ENCODE results near the gene SPECC1L. TPM values are rescaled to one million over a fixed set of nuclear protein-coding genes. Genes with fewer than 3 reads are reported as not detected.

SPECC1L gene
- total RNA-seq, 4 donors from 2014 or later, result 65.2 to 102 (median 69.2) TPM

GRCh38 chr22:24430431-24431308 lies 160.0 kb downstream of the SPECC1L start:
- no peaks in the 10 kb centered on the region for H3K27me3 ChIP-seq
- no peaks in the 10 kb centered on the region for H3K36me3 ChIP-seq
- H3K4me3 ChIP-seq (replicated peaks in 1 of 3), result no peak overlapping the region
- peaks cover 19 to 46% of the 10 kb centered on the region in 2 donors for H3K4me1 ChIP-seq
- WGBS, 2 donors, result 85 to 88% methylated on average over 8 to 10 of the region's 14 CpGs
- intact Hi-C loops (cut with DNase I), result no loop called here
- H3K9me3 ChIP-seq, result no peaks in the 10 kb centered on the region
- H3K27ac ChIP-seq, result no peak overlapping the region
- TF ChIP-seq CTCF (IDR thresholded peaks at IDR 0.05), result no peak
- no peak for TF ChIP-seq POLR2A (IDR thresholded peaks at IDR 0.05)
- no peak for DNase-seq

DNA sequence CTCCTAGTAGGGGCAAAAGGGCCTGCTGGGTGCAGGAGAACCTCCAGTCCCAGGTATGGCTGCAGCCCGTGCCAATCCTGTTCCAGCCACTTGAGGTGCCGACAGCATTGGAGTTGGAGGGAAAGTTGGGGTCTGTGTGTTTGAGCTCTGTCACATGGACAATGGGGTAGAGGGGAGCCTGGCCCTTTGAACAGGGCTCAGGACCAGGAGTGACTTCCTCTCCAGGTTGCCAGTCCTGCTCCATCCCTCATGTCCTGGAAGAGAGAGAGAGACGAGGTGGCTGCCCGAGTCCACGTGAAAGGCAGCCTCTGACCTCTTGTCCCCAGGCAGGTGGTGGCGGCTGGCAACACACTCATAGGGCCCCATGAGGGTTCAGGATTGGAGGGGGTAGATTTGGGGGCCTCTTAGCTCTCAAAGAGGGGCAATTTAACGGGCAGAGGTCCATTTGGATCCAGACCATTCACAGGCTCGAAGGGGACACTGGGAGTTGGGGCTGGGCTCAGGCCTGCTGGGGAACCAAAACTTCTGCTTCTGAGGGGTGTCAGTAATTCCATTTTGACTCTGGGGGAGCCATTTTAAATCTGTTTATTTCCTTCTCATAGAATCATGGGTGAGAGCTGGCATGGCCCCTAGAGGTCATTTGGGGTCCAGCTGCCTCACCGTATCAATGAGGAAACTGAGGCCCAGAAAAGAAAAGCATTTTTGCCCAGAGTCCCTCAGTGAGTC lies 160.8 kb downstream of the SPECC1L start:
- intact Hi-C loops (cut with DNase I), result no loop called here
- Histone ChIP-seq H3K36me3 (no peaks in the 10 kb centered on the region), H3K27me3 (no peaks in the 10 kb centered on the region), H3K4me1 (peaks cover 19 to 51% of the 10 kb centered on the region in 2 donors), H3K27ac (peak overlapping the region in 1 of 3 donors; percentile 63), H3K4me3 (replicated peaks in 1 of 3) (no peak overlapping the region), H3K9me3 (no peaks in the 10 kb centered on the region)
- no peak for DNase-seq
- TF ChIP-seq CTCF (IDR thresholded peaks at IDR 0.05) (no peak), POLR2A (IDR thresholded peaks at IDR 0.05) (no peak)
- WGBS, 2 donors, result 93 to 94% methylated on average over 8 to 9 of the region's 9 CpGs

- no peaks in the 10 kb centered on the region for H3K27me3 ChIP-seq
- H3K4me1 ChIP-seq, result peaks cover 19 to 51% of the 10 kb centered on the region in 2 donors
- no peak for TF ChIP-seq POLR2A (IDR thresholded peaks at IDR 0.05)
- no peak for TF ChIP-seq CTCF (IDR thresholded peaks at IDR 0.05)
- DNase-seq, result peak; percentile 79 to 83
- H3K36me3 ChIP-seq, result no peaks in the 10 kb centered on the region
- 50 to 53% methylated on average over 14 to 15 of the region's 17 CpGs for WGBS, 2 donors
- H3K27ac ChIP-seq, result peak overlapping the region; percentile 24 to 63 (median 61)
- H3K4me3 ChIP-seq (replicated peaks in 1 of 3), result no peak overlapping the region
- intact Hi-C loops (cut with DNase I), result no loop called here
- no peaks in the 10 kb centered on the region for H3K9me3 ChIP-seq
These were observed 161.6 kb downstream of the SPECC1L start for GRCh38 chr22:24432059-24432853.

DNA sequence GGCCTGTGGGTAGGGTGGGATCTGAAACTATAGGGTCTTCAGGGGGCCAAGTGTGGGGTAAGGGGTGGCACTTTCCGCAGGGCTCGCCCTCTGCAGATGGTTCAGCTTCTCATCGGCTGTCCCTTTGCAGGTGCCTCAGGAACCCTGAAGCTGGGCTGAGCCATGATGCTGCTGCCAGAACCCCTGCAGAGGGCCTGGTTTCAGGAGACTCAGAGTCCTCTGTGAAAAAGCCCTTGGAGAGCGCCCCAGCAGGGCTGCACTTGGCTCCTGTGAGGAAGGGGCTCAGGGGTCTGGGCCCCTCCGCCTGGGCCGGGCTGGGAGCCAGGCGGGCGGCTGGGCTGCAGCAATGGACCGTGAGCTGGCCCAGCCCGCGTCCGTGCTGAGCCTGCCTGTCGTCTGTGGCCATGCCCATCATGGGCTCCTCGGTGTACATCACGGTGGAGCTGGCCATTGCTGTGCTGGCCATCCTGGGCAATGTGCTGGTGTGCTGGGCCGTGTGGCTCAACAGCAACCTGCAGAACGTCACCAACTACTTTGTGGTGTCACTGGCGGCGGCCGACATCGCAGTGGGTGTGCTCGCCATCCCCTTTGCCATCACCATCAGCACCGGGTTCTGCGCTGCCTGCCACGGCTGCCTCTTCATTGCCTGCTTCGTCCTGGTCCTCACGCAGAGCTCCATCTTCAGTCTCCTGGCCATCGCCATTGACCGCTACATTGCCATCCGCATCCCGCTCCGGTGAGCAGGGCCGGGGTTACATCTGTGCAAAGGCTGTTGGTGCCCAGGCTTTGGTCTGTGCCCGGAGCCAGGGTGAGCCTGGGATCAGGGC lies 162.6 kb downstream of the SPECC1L start:
- H3K27ac ChIP-seq, result peak overlapping the region in 2 of 3 donors; percentile 14 to 24
- H3K4me3 ChIP-seq (replicated peaks in 1 of 3), result no peak overlapping the region
- H3K9me3 ChIP-seq, result no peaks in the 10 kb centered on the region
- WGBS, 2 donors, result 91 to 94% methylated on average over 16 to 18 of the region's 34 CpGs
- H3K4me1 ChIP-seq, result peaks cover 19 to 51% of the 10 kb centered on the region in 2 donors
- DNase-seq, result no peak
- no peaks in the 10 kb centered on the region for H3K27me3 ChIP-seq
- TF ChIP-seq POLR2A (IDR thresholded peaks at IDR 0.05), result no peak
- intact Hi-C loops (cut with DNase I), result no loop called here
- H3K36me3 ChIP-seq, result no peaks in the 10 kb centered on the region
